Psoas muscle (tissue), 8 donors: ENCODE data around the gene KLF15. TPM values are rescaled to one million over a fixed set of nuclear protein-coding genes. Genes with fewer than 3 reads are reported as not detected.

Experiments
- ATAC-seq, 4 donors: fragments of 200-7000 bp; cut with Tn5 transposase; one replicate each; pipeline ENCODE4 v1.9.1; 2020; ENCODE audit warnings: moderate library complexity in 3 of 4, mild to moderate bottlenecking in 2 of 4
- DNase-seq, 2 donors: peaks; one replicate each; pipeline ENCODE4 v3.0.0-alpha.2; 2020
- H3K27ac ChIP-seq: fragments of 200-600 bp; one replicate; pipeline ENCODE4 v1.8.0; 2022
- H3K27me3 ChIP-seq, 3 donors: fragments of 200-600 bp in 1 of 3; one replicate each; pipeline versions ENCODE4 v1.6.1 to v1.8.0; 2013 to 2022; ENCODE audit warnings: low read length in 2 of 3, mild to moderate bottlenecking in 2 of 3, moderate library complexity in 1 of 3; ENCODE audit not compliant: insufficient read depth in 3 of 3
- H3K36me3 ChIP-seq, 2 donors: fragments of 200-600 bp in 1 of 2; one replicate each; pipeline versions ENCODE4 v1.6.1 to v1.8.0; 2013 to 2022; ENCODE audit warnings: low read depth in 1 of 2, mild to moderate bottlenecking in 1 of 2, moderate library complexity in 1 of 2; ENCODE audit not compliant: insufficient read depth in 1 of 2
- H3K4me1 ChIP-seq: fragments of 200-600 bp; one replicate; pipeline ENCODE4 v1.8.0; 2022
- H3K4me3 ChIP-seq: fragments of 200-600 bp; one replicate; pipeline ENCODE4 v1.8.0; 2022; ENCODE audit warnings: mild to moderate bottlenecking
- H3K9me3 ChIP-seq: fragments of 200-600 bp; one replicate; pipeline ENCODE4 v1.8.0; 2022
- CTCF ChIP-seq: fragments of 200-600 bp; IDR thresholded peaks from one replicate; pipeline ENCODE4 v1.8.0; 2022; ENCODE audit warnings: antibody characterized with exemption
- WGBS, 3 donors: extraction: QIAGEN DNeasy Blood & Tissue Kit; methylation state at CpG; one replicate each; pipeline versions ENCODE4 v1.1.6 to v1.1.7; 2013; 5-methylcytosine and 5-hydroxymethylcytosine counted together
- intact Hi-C, 2 donors: fragments of 100-400 bp; cut with DNase I; formaldehyde crosslinking; loops; one replicate each; pipeline versions ENCODE4 v1.11.0 to v1.14.2; 2022
- polyA plus RNA-seq, 3 donors: library from polyadenylated mRNA; stranded (reverse); fragments of 200-250 nt; gene quantifications; one replicate each; pipeline ENCODE4 v1.2.3, GENCODE V29; 2013
- total RNA-seq, 4 donors: library from RNA; stranded (reverse); fragmentation: NEBNext Ultra II Directional in 2 of 4; extraction: Animal tissue kit (Norgen Biotek cat#: 25700) in 2 of 4; gene quantifications; one replicate each; pipeline versions ENCODE4 v1.2.1 to v1.2.4, GENCODE V29; 2021 to 2023
- donor health status: healthy with polysubstance abuse.
- donor health status: DM: no; HTN: no; CAD: no; lungs with moderate emphysema.
- donor health status: Bipolar disorder and iron deficiency.
- donor health status: healthy.
- donor health status: DM: yes; HTN: yes; CAD: no.
- donor health status: DM: no; HTN: no; CAD: no.
- donor health status: DM: no; HTN: no; CAD: no.
- donor health status: DM: yes; HTN: yes; CAD: no.

KLF15 gene
- total and polyA plus RNA-seq, 7 donors, result 13.2 to 77.6 (median 37.8) TPM

DNA sequence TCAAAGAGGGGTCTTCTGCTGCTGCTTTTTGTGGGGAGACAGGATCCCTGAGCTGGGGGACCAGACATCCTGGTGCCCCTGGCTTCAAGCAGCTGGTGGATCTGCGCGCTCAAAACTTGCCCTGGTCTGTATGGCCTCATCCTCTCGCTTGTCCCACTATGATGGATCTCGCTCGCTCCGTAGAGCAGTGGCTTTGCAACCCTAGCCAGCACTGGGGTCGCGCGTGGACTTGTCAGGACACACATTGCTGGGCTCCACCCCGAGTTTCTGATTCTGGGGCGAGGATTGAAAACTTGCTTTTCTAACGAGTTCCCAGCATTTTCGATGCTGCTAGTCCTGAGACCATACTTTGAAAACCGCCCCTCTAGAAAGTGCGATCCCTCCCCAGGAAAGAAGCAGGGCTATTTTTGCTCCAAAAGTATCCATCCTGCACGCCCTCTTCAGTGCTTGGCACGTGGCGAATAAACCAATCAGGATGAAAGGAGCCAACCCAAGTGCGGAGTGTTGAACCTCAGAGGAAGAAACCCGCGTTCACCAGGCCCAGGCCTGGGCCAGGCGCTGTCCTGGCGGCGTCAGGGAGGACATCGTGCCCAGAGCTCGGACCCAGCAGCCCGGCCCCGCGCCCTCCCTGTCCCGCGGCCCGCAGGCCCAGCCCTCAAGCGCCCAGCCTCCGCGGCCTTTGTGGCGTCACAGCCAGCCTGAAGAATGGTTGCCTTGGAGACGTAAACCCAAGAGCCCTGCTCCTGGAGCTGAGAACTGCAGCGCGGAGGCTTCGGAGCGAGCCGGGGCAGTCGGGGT is 37.2 kb upstream of the KLF15 start, which contains the start of gene CFAP100:
TSS of gene CFAP100 (plus strand) at position 731 of the 798 bp plus-strand sequence. CDS start 1,092 bp downstream, outside the sequence.
- TF ChIP-seq CTCF, result no peak
- Histone ChIP-seq H3K4me3 (peak within 1 kb of the TSS; percentile 54), H3K4me1 (no peaks in the 10 kb centered on the region), H3K9me3 (no peaks in the 10 kb centered on the region), H3K27ac (no peak within 1 kb of the TSS), H3K27me3 (peaks cover 0 to 7% (median 0%) of the 10 kb centered on the region in 3 donors), H3K36me3 (no peaks in the 10 kb centered on the region)
- WGBS, 3 donors, result 31 to 38% (median 32%) methylated on average over 40 to 43 of the region's 43 CpGs
- DNase-seq (peak in 1 of 2 donors; percentile 57), ATAC-seq (peak; percentile 36 to 57 (median 45))
- intact Hi-C loops, result loop anchor here (5.0 kb wide), 2 partner anchors 152 to 262 kb away; no protein-coding TSS in a partner anchor

DNA sequence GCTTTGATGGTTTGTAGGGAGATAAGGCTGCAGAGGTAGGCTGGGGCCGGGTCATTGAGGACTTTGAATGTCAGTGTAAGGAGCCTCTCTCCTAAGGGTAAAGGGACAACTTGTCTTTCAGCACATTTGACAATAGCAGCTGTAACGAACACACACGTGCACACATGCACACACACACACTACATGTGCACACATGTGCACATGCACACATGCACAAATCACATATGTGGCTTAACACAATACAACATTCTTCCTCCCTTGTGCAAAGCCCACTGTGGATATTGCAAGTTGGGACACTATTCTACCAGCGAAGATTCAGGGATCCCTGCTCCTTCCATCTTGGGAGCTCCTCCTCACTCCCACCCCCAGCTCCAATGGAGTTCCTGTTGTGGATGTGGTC is 36.4 kb upstream of the KLF15 start:
- no peak for DNase-seq
- Histone ChIP-seq H3K4me3 (no peak overlapping the region), H3K9me3 (no peaks in the 10 kb centered on the region), H3K27ac (no peak overlapping the region), H3K36me3 (no peaks in the 10 kb centered on the region), H3K27me3 (peaks cover 0 to 7% (median 0%) of the 10 kb centered on the region in 3 donors), H3K4me1 (peaks cover 5% of the 10 kb centered on the region)
- TF ChIP-seq CTCF, result no peak
- ATAC-seq, result no peak
- 89 to 95% (median 93%) methylated on average over 4 of the region's 4 CpGs for WGBS, 3 donors
- intact Hi-C loops, result loop anchor here (5.0 kb wide), 2 partner anchors 151 to 261 kb away; no protein-coding TSS in a partner anchor

DNA sequence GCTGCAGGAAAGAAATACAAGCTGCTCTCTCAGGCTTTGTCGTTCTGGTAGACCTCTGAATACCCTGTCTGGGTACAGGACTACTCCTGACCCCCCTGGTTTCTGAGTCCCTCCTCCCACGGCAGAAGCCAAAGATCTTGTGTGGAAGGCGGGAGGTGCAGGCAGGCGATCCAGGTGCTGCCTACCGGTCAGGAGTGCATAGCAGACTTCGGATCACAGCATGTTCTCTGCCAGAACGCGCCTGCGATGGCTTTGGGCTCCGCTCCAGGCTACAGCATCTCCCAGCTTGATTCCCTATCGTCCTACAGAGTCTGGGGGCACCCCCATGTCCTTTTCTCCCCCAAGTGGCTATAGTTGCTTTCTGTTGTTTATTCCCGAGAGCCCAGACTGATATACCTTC is 35.0 kb upstream of the KLF15 start:
- 81 to 88% (median 82%) methylated on average over 12 of the region's 12 CpGs for whole genome bisulfite sequencing, 3 donors
- Histone ChIP-seq H3K4me1 (peaks cover 5% of the 10 kb centered on the region), H3K9me3 (no peaks in the 10 kb centered on the region), H3K27me3 (peaks cover 0 to 7% (median 0%) of the 10 kb centered on the region in 3 donors), H3K4me3 (no peak overlapping the region), H3K27ac (no peak overlapping the region), H3K36me3 (no peaks in the 10 kb centered on the region)
- DNase-seq (no peak), ATAC-seq (no peak)
- TF ChIP-seq CTCF, result no peak
- intact Hi-C loops, result loop anchor here (5.0 kb wide), 2 partner anchors 150 to 260 kb away; no protein-coding TSS in a partner anchor

DNA sequence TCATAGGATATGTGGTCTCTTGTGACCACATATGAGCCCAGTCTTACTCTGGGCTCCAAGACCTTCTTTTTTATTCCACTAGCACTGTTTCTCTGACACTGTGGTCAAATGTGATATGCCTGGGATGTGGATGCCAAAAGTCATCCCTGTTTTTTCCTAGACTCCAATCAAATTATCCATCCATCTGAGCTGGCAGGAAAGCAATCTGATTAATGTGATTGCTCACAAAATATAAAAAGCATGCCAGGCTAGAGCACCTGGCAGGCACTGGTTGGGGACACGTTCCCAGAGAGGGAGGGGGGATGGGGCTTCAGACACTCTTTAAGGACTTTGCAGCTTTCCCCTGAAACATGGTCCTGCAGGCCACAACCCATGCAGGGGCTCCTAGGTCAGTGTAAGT is 34.4 kb upstream of the KLF15 start:
- Histone ChIP-seq H3K27me3 (peaks cover 0 to 7% (median 0%) of the 10 kb centered on the region in 3 donors), H3K4me3 (no peak overlapping the region), H3K9me3 (no peaks in the 10 kb centered on the region), H3K27ac (no peak overlapping the region), H3K36me3 (no peaks in the 10 kb centered on the region), H3K4me1 (peaks cover 5% of the 10 kb centered on the region)
- no peak for DNase-seq
- WGBS, 3 donors, result 39 to 63% (median 44%) methylated on average over 1 of the region's 1 CpG
- TF ChIP-seq CTCF, result no peak
- intact Hi-C loops, result loop anchor here (5.0 kb wide), 2 partner anchors 149 to 259 kb away; no protein-coding TSS in a partner anchor
- no peak for ATAC-seq
